Lower leg skin (tissue), 3 donors: ENCODE results near the gene ARHGAP29.

Source experiments
- POLR2A ChIP-seq, 2 donors: fragments of 450-650 bp; IDR thresholded peaks; one replicate each; pipeline ENCODE4 v1.6.1; 2016 to 2017; ENCODE audit warnings: antibody characterized with exemption in 2 of 2, mild to moderate bottlenecking in 1 of 2, moderate library complexity in 1 of 2
- TF ChIP-seq, protein P1 (sequence below), 3 donors: fragments of 450-650 bp; IDR thresholded peaks; one replicate each; pipeline ENCODE4 v1.5.1; 2016; ENCODE audit warnings: antibody characterized with exemption in 3 of 3, mild to moderate bottlenecking in 3 of 3, moderate library complexity in 2 of 3

DNA sequence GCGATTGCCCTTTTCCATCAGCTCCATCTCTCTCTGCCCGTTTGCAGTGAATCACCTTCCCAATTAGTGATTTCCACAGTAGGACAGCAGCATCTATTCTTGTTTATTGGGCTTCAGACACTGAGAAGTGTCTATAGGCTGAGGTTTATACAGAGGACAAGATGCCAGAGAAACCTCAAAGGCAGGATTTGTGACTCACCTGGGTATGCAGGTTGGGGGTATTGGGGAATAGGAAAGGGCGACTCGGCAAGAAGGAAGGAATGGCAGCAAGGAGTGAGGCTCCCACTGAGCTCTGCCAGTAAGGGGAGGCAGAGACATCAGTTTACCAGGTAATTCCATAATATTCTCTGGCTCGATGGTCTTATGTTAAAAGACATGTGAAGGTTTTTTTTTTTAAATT is 91.1 kb downstream of the ARHGAP29 start:
- TF ChIP-seq, protein P1, sequence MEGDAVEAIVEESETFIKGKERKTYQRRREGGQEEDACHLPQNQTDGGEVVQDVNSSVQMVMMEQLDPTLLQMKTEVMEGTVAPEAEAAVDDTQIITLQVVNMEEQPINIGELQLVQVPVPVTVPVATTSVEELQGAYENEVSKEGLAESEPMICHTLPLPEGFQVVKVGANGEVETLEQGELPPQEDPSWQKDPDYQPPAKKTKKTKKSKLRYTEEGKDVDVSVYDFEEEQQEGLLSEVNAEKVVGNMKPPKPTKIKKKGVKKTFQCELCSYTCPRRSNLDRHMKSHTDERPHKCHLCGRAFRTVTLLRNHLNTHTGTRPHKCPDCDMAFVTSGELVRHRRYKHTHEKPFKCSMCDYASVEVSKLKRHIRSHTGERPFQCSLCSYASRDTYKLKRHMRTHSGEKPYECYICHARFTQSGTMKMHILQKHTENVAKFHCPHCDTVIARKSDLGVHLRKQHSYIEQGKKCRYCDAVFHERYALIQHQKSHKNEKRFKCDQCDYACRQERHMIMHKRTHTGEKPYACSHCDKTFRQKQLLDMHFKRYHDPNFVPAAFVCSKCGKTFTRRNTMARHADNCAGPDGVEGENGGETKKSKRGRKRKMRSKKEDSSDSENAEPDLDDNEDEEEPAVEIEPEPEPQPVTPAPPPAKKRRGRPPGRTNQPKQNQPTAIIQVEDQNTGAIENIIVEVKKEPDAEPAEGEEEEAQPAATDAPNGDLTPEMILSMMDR (IDR thresholded peaks at IDR 0.05), result no peak
- no peak for TF ChIP-seq POLR2A (IDR thresholded peaks at IDR 0.05)
